NCI-H1417 (cell line): Measurements from ENCODE around the gene DCC.

ENCODE experiments used
- DNase-seq, 3 experiments: peaks; one replicate each; lab custom pipeline; 2025; lab: John Stamatoyannopoulos, UW

The DCC gene

DNA sequence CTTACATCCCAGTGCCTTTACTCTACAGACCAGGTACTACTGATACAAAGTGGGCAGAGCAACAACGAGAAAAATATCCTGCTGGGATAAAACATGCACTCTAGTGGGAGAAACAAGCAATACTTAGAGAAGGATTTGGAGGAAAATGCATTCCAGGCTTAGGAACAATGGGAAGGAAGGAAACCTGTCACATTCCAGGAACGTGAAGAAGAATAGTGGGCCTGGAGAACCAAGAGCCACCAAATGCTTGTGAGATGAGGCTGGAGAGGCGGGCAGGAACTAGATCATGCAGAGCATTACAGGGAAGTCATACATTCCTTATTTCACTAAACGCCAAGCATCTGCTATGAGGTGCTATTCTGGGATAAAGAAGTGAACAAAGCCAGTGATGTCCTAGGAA lies 342.3 kb downstream of the DCC start:
- DNase-seq = no peak

DNA sequence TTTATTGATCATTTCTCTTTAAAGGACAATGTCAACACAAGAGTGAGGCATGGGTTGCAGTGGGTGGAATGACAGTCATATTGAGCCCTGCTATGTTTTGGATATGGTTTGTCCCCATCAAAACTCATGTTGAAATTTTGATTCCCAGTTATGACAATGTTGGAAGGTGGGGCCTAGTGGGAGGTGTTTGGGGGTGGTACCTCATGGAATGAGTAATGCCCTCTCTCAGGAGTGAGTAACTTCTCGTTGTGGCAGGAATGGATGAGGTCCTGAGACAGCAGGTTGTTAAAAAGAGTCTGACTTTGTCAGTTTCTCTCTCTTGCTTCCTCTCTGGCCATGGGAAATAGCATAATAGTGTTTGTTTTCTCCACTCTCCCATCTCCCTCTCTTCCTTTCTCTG lies 345.3 kb downstream of the DCC start:
- peak in 1 of 3 experiments; percentile 47 for DNase-seq

GRCh38 chr18:52691841-52692240 lies 351.8 kb downstream of the DCC start:
- no peak for DNase-seq

DNA sequence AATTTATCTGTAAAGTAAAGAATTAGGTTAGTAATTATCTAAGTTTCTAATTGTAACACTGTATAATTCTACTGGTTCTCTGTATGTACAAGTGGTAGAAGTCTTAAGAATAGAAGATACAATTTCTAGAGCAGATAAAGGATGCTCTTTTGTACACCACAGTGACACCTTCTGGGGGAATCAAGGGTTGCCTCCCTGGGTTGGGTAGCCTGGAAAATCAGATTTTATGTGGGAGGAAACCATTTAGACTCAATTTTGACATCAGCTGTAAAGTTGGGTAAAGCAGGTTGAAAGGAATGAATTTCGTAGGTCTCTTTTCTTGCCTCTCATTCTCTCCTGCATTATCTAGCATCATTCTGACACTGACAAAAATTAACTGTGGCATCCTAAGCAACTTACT lies 354.8 kb downstream of the DCC start:
- DNase-seq = peak; percentile 5 to 62 (median 25)

- no peak for DNase-seq
Observed at GRCh38 chr18:52700116-52700515, 360.1 kb downstream of the DCC start.

GRCh38 chr18:52700816-52701215 lies 360.8 kb downstream of the DCC start:
- DNase-seq = no peak

DNA sequence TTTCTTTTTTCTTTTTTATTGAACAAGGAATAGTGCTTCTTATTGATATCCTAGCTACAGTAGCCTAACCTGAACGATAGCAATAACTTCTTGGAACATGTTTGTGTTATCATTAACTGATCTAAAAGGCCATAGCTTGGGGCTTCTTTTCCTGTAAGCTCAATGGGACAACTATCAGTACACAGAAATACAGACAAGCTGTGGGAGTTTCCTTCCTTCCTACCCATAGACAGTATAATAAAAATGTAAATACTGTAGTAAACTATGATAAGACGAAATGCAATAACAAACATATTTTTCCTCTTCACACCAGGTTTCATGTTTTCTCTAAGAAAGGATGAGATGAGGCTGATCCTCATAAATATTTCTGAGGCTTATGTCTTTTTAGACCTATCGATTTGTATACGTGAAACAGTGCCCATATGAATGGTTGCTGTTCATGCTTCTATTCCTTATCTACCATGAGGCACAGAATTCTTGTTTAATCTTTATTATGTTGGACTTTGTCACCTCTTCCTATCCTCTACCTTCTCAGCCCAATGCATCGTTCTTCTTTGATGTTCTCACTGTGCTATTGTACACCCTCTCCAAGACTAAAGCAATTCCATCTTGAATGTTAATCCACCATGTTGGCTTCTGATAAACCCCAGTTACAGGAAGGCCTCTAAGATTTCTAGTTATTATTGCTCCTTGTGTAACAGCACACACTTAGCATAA lies 361.4 kb downstream of the DCC start:
- DNase-seq = no peak

DNA sequence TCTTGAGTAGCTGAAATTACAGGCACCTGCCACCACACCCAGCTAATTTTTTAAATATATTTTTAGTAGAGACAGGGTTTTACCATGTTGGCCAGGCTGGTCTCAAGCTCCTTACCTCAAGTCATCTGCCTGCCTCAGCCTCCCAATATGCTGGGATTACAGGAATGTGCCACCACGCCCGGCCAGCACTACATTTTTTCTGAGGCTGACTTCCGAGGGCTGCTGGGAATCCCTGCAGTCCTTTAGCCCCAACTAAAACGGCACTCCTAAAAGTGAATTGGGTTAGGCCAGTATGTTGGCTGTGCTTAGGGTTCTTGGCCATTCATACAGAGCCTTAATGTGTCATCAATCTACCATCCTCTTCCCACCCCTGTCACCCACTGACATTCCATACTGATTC lies 375.4 kb downstream of the DCC start:
- DNase-seq = peak in 1 of 3 experiments; percentile 34

- peak in 1 of 3 experiments; percentile 48 for DNase-seq
Observed at GRCh38 chr18:52715991-52716390, 376.0 kb downstream of the DCC start.

- peak in 2 of 3 experiments; percentile 35 to 41 for DNase-seq
Observed at GRCh38 chr18:52716973-52717372, 377.0 kb downstream of the DCC start.

DNA sequence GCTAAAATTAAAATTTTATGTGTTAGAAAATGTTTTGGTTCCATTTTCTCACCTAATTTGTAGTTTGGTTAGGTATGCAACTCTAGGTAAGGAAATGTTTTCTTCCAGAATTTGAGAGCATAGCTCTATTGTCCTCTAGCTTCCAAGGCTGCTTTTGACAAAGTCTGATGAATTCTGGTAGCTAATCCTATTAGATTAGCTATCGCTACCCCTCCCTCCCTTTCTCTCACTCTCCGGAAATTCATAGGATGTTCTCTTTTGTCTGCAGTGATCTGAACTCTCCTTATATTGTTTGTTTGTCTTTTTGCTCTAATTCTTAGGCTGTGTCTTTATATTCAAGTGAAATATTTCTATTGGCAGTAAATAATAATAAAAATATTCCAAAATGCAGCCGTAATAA lies 382.9 kb downstream of the DCC start:
- no peak for DNase-seq

GRCh38 chr18:52723550-52723970 lies 383.6 kb downstream of the DCC start:
- no peak for DNase-seq

DNA sequence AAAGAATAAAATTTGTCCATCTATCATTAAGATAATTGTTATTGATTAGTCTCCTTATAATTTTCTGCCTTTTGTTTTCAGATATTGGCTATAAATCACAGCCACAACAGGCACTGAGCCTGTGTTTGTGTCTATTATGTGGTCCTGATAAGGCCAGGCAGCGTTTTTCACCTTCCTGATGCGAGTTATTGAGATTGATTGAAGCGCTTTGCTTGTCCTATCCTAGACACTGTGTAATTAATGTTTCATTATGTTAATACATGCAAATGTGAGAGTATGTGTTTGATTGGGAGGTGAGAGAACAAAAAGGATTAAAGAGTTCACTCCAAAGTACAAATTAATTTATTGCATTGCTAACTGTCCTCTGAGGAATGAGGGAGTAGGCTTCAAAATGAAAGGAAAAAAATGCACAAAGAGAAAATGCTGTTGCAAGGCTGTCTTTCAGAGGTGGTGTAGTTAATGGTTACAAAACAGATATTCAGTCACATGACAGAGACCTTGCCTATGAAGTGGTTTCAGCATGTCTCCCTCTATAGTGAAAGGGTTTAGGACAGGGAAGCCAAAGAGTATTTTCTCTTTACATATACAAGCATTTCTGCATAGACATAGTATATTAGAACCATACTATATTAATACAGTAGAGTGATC lies 391.1 kb downstream of the DCC start:
- DNase-seq = no peak

GRCh38 chr18:52738946-52739345 lies 398.9 kb downstream of the DCC start:
- DNase-seq = no peak

- no peak for DNase-seq
Observed at GRCh38 chr18:52746986-52747385, 407.0 kb downstream of the DCC start.

DNA sequence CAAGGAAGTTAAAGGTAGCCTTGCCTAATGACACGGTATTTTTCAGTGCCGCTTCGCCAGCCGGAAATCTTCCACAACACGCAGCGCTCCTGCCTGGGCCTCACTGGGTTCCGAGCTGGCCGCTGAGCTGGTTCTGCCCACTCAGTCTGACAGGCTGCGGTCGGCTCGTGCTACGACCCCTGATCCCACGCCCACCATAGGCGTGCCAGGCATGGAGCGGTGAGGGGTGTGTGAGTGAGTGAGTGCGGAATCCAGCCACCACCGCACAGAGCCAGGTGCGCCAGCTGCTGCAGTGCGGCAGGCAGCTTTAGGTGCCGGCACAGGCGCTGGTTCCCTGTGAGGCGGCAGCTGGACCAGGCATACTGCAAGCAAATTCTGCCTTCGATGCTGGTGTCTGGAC lies 407.9 kb downstream of the DCC start:
- DNase-seq = no peak

- no peak for DNase-seq
Observed at GRCh38 chr18:52748343-52748742, 408.3 kb downstream of the DCC start.

DNA sequence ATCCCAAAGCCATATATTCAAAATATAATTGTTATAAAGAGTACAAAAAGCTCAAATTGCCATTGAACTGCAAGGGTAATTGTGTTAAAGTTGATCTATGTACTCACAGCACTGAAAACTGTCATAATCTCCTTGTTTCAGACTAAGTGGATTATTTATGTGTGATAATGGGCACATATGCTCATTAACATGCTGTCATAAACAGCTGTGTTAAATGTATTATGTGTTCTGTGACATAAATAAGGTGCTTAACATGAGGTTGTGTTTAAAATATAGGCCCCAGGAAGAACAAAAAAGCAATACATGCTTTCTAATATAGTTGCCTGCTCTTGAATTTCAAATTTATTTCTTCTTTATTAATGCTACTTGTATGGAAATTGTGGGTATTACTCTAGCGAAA lies 409.5 kb downstream of the DCC start:
- DNase-seq = peak in 1 of 3 experiments; percentile 56

DNA sequence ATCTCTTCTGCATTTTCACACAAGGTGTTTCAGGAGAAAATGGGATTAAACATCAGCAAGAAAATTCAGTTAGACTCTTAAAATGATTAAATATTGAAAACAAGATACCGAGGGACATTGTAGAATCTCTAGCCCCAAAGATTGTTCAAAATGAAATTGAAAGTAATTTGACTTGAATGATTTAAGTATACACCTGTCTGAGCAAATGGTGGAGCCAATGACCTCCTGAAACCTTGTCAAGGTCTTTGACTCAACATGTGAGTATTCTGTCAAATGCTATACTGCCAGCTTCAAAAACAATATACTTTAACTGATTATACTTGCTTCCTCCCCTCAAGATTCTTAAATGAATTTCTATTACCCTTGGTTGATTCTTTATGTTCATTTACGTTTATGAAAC lies 411.0 kb downstream of the DCC start:
- no peak for DNase-seq

DNA sequence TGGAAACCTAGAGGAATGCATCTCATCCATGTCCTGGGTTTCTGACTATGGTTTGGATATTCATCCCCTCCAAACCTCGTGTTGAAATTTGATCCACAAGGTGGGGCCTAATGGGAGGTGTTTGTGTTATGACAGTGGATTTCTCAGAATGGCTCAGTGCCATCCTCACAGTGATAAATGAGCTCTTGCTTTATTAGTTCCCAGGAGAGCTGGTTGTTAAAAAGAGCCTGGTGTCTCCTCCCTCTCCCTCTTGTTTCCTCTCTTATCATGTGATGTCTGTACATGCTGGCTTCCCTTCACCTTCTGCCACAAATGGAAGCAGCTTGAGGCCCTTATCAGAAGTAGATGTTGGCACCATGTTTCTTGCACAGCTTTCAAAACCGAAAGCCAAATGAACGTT lies 424.3 kb downstream of the DCC start:
- DNase-seq = peak; percentile 32 to 81 (median 71)

DNA sequence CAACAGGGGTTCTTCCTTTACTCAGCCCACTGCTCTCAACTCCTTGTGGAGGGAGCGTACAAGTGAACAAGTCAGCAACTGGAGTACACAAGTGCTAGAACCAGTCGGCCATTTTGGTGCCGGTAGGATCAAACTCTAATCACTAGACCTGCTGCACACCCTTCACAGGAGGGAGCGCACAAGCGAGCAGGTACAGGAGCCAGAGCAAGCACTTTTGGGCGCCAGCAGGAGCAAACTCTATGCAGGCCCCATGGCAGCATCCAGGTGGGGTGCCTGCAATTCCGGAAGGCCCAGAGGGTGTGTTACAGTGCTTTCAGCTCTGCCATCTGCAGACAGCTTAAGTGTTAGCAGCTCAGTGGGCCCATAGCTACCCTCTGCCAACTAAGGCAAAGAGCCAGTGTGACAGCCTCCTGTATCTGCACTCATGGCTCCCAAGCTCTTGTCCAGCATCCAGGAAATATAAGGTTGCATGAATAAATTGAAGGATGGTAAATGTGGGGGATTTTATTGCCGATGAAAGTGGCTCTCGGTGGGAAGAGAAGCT lies 426.1 kb downstream of the DCC start:
- DNase-seq = no peak

DNA sequence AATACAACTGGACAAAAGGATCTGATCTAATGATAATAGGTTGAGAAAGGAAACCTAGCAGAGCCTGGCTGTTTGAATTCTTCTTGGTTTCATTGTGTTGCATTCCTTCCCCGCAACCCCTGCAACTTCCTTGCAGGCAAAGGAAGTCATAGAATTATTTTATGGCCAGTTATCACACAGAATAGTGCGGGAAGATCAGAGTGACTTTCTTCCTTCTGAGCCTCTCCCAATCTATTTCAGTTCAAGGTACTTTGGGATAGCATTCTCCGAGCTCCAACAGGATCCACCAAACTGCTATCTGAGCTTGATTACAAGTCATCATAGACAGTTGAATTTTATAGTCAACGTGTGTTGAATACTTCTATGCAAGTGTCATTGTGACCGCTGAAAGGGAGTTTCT lies 441.1 kb downstream of the DCC start:
- no peak for DNase-seq

DNA sequence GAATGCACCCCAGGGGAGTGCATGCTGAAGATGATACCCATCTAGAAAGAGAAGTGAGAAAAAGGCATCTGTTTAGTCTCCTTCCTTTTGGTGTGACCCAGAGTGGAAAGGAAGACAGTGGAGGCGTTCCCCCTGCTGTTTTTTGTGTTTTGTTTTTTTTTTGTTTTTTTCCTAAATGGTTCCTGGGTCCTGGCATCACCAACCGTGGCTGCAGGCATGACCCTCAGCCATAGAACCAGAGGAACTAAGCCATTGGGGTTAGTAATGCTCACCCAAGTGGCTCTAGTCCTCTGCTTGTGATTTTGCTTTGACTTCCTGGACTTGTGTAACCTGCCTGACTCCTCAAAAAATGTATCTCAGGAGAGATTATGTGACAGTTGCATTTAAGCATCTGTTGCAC lies 451.3 kb downstream of the DCC start:
- DNase-seq = no peak

DNA sequence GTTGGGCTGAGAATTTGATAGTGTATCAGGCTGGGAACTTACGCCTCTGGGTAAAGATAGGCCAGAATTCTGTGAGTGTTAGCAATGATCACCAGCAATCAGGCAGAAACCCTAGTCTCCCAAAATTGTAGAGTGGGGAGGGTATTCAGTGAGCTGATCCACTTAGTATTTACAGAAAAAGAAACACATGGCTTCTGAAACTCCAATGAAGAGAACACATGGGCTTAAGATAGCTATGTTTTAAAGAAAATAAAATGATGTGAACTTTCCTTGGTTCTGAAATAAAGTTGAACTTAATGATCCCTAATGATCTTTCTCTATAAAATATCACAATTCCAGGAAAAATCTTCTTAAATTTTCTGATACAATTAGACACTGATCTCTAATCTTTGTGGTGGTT lies 472.8 kb downstream of the DCC start:
- no peak for DNase-seq
